CD4-positive, alpha-beta T cell treated with Interleukin-6 at 100 ng/mL for 8 hours (primary cell): ENCODE results near the gene VPS35L.

Experiments used
- DNase-seq: peaks from one replicate; pipeline ENCODE4 v3.0.0-alpha.2; 2020; ENCODE audit warnings: mixed read lengths, low spot score

The VPS35L gene

GRCh38 chr16:19749571-19750080 lies 194.1 kb downstream of the VPS35L start:
- no peak for DNase-seq
